ENCODE measurements around the gene RBP3.

GRCh38 chr10:47379445-47379785 lies 31.3 kb downstream of the RBP3 start:
- TF ChIP-seq CTCF (IDR thresholded peaks at IDR 0.05 in 8 of 11, conservative IDR thresholded peaks at IDR 0.05 in 3 of 11) (no peak), POLR2AphosphoS5 (IDR thresholded peaks at IDR 0.05) (no peak), POLR2A (IDR thresholded peaks at IDR 0.05) (no peak)
